Fibroblast of upper back skin (primary cell): Measurements from ENCODE around the gene RNASE9.
A peak's percentile ranks its signal among the peaks of the same experiment; 100 is the strongest.
"Not testable (repeated sequence)": the region's sequence is repeated elsewhere in the genome, so short reads cannot be mapped to it uniquely, and the experiment has no call there.

ENCODE experiments used
- DNase-seq: peaks from one replicate; pipeline ENCODE4 v3.0.0-alpha.2; 2013

RNASE9 gene

DNA sequence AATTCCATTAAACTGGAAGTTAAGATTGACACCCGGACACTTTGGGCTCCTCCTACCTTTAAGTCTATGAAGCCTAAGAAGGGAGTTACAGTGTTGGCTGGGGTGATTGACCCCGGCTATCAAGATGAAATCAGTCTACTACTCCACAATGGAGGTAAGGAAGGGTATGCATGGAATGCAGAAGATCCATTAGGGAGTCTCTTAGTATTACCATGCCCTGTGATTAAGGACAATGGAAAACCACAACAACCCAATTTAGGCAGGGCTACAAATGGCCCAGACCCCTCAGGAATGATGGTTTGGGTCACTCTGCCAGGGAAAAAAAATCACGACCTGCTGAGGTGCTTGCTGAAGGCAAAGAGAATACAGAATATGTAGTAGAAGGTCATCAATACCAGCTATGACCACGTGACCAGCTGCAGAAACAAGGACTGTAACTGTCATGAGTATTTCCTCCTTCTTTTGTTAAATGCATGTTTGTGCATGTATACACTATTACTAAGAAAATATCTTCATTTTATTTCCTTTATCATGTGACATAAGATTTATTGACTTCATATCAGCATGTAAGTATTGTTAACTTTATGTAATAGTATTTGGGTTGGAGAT lies 11.6 kb upstream of the RNASE9 start:
- not testable (repeated sequence) for DNase-seq

DNA sequence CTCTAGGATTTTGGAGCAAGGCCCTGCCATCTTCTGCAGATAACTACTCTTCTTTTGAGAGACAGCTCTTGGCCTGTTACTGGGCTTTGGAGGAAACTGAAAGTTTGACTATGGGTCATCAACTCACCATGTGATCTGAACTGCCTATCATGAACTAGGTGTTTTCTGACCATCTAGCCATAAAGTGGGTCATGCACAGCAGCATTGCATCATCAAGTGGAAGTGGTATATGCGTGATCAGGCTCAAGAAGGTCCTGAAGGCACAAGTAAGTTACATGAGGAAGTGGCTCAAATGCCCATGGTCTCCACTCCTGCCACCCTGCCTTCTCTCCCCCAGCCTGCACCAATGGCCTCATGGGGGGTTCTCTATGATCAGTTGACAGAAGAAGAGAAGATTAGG lies 9.9 kb upstream of the RNASE9 start:
- DNase-seq, result not testable (repeated sequence)

DNA sequence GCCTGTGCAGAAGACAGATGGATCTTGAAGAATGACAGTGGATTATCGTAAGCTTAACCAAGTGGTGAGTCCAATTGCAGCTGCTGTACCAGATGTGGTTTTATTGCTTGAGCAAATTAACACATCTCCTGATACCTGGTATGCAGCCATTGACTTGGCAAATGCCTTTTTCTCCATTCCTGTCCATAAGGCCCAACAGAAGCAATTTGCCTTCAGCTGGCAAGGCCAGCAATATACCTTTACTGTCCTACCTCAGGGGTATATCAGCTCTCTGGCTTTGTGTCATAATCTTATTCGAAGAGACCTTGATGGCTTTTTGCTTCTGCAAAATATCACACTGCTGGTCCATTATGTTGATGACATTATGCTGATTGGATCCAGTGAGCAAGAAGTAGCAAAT lies 9.0 kb upstream of the RNASE9 start:
- DNase-seq, result not testable (repeated sequence)

DNA sequence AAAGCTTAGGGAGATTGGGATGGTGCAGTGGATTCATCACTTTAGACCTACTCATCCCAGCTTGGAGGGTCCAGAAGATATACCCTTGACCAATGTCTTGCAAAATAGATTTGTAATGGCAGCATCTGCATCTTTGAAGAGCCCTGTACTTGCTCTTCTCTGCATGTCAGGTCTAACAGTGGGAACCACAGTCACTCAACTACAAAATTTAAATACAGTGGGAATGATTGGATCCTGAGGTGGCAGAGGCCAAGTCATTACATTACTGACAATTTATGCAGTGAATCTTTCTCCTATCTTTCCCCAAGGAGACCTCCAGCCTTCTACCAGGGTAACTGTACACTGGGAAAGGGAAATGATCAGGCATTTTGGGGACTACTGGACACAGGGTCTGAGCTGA lies 8.2 kb upstream of the RNASE9 start:
- DNase-seq, result no peak

DNA sequence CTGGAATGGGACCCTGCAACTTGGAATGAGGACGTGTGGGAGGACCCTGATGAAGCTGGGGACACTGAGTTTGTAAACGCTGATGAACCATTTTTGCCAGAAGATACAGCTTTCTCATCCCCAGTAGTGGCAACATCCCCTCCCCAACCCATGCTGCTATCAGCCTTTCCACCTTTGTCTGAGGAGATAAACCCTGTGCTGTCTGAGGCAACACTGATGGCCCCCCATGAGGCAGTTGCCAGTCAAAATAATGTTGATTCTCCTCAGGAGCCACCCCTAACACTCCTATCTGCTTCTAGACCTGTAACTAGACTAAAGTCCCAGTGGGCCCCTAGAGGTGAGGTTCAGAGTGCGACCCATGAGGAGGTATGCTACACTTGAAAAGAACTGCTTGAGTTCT lies 7.5 kb upstream of the RNASE9 start:
- DNase-seq, result no peak

DNA sequence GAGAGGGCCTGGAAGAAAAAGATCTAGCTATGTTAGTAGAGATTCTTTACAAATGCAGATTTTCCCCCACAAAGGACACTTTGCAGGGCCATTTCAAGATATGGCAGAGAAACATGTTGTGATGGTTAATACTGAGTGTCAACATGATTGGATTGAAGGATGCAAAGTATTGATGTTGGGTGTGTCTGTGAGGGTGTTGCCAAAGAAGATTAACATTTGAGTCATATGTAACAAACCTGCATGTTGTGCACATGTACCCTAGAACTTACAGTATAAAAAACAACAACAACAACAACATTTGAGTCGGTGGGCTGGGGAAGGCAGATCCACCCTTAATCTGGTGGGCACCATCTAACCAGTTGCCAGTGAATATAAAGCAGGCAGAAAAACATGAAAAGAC lies 6.4 kb upstream of the RNASE9 start:
- DNase-seq, result not testable (repeated sequence)

DNA sequence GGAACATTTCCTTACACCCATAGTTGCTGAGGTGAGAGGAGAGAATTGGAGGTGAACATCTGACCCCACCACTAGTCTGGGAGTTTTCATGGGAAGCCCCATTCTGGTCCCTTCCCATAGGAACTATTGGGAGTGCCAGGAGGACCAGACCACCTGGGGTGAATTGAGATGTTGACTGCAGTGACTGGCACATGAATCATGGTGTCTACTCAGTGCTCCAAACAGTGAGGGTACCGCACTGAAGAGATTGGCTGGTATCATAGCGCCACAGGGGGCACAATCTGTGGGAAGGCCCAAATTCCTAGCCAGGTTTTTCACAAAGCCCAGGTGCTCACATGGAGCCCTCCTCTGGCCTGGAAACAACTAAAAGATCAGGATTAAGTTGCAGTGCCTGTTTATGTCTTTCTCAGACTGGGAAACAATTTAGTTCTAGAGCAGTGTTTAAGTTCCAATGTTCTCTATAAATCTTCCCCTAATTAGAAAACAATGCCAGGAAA lies 3.7 kb upstream of the RNASE9 start:
- no peak for DNase-seq

DNA sequence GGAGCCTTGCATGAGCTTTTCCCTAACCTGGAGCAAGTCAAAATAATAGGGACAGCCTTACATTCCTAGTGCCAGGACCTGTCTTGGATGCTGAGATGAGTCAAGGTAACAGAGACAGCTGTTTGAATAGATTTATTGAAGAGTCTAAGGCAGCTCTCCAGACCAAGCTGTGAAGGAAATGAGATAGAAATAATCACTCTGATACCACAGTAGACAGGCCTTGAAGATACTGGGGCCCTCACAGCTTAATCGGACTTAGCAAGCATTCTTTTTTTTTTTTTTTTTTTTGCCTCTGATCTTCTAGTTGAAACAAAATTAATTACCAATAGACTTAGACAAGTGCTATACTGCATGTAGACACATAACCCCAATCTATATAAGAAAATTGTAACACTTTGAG lies 3.1 kb upstream of the RNASE9 start:
- DNase-seq, result no peak

DNA sequence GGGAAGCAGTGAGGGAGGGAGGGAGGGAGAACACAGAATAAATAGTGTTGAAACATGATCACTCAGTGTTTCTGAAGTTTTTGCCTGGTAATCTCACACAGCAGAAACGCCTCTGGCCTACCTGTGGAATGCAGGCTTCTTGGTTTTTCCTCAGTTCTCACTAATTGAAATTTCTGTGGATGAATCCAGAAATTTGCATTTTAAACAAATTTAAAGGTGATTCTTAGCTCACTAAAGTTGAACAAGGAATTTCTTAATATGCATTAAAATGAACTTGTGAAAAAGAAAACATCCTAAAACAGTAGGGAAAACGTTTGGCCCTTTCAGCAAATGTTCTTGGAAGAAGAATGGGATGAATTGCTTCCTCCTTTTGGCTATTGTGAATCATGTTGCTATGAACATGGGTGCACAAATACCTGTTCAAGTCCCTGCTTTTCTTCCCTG lies 1.4 kb downstream of the RNASE9 start:
- DNase-seq, result no peak

DNA sequence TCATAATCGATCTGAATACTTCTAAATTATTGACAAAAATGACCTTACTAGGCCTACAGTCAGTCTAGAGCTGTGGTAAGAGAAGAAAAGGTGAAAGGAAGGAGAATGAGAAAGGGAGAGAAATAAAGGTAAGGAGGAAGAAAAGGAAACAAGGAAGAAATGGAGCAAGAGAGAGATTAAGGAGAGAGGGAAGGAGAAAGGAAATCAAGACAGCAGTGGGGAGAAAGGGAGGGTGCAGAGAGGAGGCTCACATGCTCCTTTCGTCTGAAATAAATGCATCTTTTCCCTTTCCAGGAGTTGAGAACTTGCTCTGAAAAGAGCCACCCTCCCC lies 3.7 kb downstream of the RNASE9 start:
- no peak for DNase-seq

DNA sequence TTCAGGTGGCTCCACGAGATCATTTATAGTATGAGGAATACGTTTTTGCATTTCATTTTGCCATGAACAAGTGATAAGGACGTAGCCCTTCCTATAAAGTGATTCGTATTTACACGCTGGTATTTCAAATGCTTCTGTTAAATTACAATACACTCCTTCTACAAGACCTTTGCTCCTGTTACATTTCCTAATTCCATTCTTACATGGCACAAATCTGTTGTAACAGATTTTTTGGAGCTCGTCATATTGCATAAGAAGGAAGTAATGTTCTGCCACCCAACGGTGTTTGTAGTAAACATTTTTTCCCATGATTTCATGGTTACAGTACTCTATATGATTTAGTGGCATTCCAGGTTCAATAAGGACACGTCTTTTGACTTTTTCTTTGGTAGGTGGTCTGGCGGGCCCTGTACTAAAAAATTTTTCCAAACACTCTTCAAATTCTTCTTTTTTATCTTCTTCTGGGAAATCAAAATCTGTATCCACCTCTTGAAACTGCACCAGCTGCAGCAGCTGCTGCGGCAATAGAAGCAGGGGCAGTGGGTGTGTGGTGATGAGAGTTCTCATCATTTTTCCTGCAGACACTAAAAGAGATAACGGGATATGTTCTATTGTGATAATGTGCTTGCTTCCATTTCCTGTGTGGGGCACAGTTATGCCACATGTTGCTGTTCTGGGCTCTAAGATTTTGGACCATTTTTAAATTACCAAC lies 4.2 kb downstream of the RNASE9 start:
- no peak for DNase-seq

DNA sequence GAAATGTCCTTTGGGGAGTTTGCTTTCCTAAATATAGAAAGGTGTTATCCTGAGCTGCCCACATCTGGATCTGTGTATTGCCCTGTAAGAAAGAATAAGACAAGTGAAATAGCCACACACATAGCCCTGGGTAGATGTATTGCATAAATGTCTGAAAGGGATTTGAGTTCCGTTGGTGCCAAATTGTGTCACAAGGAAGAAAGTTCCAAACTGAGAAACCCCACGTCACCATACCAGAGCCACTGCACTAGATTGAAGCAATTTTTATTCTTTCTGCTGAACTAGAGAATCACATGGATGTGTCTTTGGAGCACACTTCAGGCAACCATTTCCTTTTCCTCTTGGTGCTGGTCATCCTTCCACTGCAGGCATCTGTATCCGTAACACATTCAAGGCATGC lies 5.0 kb downstream of the RNASE9 start:
- no peak for DNase-seq

DNA sequence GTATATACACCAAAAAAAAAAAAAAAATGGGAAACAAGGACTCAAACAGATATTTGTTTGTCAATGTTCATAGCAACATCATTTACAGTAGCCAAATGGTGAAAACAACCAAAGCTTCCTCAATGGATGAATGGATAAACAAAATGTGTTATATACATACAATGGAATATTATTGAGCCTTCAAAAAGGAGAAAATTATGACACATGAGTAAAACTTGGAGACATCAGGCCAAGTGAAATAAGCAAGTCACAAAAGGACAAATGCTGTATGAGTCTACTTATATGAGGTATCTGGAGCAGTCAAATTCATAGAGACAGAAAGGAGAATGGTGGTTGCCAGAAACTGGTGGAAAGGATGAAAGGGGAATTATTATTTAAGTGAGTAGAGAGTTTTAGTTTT lies 7.8 kb downstream of the RNASE9 start:
- no peak for DNase-seq

DNA sequence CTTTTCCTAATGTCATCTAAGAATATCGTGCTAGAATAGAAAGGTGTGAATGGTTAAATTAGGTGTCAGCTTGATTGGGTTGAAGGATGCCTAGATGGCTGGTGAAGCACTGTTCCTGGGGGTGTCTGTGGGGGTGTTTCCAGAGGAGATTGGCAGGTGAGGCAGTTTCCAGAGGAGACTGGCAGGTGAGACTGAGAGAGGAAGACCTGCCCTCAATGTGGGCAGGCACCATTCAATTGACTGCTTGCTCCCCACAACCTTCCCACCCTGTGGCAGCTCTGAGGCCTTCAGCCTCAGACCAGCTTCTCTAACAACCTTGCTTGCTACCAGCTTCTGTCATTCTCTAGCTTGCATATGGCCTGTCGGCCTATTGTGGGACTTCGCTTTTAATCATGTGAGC lies 9.2 kb downstream of the RNASE9 start:
- no peak for DNase-seq

DNA sequence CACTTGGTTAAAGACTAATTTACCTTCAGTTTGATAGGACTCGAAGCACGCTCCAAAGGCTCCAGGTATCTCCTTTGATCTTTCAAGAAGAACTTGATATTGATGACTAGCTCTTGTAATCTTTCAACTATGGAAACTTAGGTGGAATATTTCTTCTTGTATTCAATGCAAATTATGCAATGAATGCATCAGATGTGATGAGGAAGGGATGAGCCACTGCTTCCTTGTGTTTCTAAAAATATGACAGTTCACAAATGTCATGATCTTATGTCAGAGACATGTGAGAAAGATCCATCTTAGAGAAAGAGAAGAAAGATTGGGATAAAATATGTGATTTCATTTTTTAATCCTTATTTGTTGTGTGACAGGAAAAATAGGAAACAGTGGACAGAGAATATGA lies 9.9 kb downstream of the RNASE9 start:
- no peak for DNase-seq

DNA sequence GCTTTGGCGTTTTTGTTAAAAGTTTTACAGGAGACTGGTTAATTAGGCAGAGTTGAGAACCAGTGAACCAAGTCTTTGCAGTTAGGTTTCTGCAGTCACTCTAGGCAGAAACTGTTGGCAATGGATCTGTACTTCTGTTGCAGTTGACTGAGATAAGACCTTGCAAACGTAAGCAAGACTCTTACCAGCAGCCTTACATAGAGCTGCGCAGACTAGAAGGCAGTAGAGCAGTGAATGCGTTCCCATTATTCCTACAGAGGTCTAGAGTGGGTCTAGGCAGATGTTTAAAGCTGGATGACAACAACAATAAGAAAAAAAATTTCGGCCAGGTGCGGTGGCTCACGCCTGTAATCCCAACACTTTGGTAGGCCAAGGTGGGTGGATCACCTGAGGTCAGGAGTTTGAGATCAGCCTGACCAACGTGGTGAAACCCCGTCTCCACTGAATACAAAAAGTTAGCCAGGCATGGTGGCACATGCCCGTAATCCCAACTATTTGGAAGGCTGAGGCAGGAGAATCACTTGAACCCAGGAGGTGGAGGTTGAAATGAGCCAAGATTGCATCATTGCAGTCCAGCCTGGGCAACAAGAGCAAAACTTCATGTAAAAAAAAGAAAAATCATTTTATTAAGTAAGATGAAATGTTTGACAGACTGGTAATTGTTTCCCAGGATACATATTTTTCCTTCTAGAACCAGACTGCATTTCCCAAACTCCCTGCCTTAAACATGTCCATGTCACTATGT lies 12.3 kb downstream of the RNASE9 start:
- no peak for DNase-seq

DNA sequence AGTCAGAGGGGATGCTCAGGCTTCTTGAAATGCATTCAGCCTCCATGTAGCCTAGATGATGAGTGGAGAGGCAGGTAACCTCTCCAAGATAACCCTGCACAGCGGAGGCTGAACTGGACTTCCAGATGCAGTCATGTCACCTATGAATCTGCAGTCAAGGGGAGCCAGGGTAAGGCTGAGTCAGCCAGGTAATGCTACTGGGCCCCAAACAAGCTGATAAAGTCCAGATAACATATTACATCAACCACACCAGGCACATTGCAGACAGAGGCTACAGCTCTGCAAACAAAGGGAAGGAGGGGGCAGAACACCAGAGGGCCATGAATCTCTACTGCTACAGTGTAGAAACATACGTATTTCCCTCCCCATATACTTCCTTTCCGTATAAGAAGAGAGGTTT lies 14.0 kb downstream of the RNASE9 start:
- DNase-seq, result no peak

DNA sequence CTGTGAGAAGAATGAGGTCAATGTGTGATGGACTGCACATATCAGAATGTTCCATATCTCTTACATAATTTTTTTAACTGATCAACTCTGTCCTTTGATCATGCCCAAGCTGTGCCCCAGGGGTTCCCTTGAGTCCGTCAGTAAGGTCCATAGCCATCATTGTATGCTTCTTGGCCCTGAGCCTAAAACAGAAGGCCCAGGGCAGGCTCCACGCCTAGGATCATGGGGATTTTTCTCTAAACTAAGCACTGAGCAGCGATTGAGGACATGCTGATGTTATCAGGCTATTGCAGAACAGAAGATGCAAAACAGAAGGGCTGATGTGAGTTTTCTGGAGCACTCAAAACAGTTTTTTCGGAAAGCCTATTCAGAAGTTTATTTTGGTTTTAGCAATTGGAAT lies 20.9 kb downstream of the RNASE9 start:
- DNase-seq, result no peak

DNA sequence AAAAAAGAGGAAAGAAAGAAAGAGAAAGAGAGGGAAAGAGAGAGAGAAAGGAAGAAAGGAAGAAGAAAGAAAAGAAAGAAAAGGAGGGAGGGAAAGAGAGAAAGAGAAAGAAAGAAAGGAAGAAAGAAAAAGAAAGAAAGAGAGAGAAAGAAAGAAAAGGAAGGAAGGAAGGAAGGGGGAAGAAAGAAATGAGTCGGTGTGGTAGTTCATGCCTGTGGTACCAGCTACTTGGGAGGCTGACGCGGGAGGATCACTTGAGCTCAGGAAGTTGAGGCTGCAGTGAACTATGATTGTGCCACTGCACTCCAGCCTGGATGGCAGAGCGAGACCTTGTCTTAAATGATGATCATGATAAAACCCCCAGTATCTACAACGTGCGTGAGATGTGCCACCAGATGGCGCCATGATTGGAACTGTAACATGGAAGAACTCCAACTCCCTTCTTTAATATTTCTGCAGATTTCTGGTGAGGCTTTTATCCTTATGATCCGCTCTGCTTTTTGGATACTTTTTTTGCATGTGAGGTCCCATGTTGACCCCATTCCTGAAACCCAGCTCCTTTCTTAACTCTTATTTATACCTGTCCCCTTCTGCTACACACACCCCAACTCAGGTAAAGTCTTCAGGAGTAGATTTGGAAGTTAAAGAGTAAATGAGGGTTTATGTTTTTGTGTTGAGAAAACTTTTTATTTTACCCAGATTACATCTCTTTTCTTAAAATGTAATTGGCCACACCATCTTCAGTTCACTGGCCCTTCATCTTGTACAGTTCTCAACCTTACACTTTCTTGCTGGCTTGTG lies 29.9 kb downstream of the RNASE9 start:
- DNase-seq, result peak; percentile 64

DNA sequence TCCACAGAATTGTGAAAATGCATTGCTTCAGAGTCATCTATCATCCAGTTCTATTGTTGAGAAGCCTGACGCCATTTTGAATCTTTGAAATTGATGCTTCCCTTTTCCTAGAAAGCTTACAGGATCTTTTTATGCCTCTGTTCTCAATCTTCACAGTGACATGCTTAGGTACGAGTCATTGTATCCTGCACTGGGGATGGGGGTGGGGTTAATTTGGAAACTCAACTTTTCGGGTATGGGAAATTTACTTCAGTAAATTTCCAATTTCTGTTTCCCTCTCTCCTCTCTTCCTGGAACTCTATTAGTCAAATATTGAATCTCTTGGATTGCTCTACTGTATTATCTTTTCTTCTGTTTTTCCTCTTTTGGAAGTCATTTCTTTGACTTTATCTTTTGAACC lies 31.0 kb downstream of the RNASE9 start:
- DNase-seq, result no peak

DNA sequence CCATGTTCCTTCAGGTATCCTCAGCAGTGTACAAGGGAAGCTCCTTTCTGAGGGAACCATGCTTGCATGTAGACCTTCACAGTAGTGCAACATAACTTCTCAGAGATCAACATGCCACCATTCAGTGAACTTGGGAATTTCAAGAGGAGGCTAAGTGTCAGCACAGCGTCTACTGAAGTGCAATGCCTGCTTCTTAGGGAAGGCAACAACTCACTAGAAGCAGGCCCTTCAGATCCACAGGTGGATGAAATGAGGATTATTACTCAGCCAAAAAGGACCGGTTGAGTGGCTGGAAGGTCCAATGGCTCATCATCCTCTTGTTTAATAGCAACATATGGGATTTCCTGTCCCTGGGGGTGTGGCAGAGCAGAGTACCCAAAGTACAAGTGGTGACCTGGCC lies 36.8 kb downstream of the RNASE9 start:
- DNase-seq, result no peak

DNA sequence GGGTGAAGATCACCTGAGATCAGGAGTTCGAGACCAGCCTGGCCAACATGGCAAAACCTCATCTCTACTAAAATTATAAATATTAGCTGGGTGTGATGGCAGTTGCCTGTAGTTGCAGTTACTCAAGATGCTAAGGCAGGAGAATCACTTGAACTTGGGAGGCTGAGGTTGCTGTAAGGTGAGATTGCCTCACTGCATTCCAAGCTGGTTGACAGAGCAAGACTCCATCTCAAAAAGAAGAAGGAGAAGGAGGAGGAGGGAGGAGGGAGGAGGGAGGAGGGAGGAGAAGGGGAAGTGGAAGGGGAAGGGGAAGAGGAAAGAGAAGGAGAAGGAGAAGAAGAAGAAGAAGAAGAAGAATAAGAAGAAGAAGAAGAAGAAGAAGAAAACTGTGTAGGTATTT lies 38.5 kb downstream of the RNASE9 start:
- DNase-seq, result no peak

DNA sequence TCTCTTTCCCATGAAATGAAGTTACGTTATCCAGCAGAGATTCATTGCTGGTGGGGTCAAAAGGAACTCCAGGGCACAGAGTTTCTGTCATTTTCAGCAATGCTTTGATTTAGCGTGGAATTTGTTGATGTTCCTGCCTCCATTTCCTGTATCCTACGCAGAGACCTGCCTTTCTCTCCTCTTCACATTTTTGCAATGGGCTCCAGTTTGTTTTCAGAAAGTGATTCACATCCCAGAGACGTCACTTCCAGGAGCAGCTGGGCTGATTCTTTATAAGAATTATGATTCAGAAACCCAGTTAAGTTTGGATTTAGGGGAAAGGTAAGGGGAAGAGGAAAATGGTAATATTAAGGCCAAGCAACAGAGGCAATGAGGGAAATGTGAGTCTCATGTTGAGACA lies 43.9 kb downstream of the RNASE9 start:
- DNase-seq, result peak; percentile 13
